Measurements from ENCODE around the gene PGGT1B.
A peak's percentile ranks its signal among the peaks of the same experiment; 100 is the strongest.

The PGGT1B gene

GRCh38 chr5:115262321-115263077 is at the start of gene PGGT1B:
Gene PGGT1B, minus strand, starts transcription at chr5:115262877. Its CDS starts 26 bp downstream, at chr5:115262851.
- H3K9ac ChIP-seq (ENCODE audit: low read length in 2 of 2), result peak within 1 kb of the TSS; percentile 78 to 88
- H3K4me3 ChIP-seq (ENCODE audit: low read length in 2 of 2), result peak within 1 kb of the TSS; percentile 86 to 93
- peaks cover 2% of the 10 kb centered on the region for H3K4me1 ChIP-seq (ENCODE audit: control insufficient read depth, insufficient read depth, low read length)
- peak within 1 kb of the TSS; percentile 76 for H3K27ac ChIP-seq (ENCODE audit: low read length)
- no peaks in the 10 kb centered on the region for H3K9me3 ChIP-seq (ENCODE audit: control insufficient read depth in 2 of 2, low read length in 2 of 2)
- H3K36me3 ChIP-seq (ENCODE audit: control insufficient read depth in 2 of 2, insufficient read depth in 2 of 2, low read length in 2 of 2), result no peaks in the 10 kb centered on the region
- H3K27me3 ChIP-seq (ENCODE audit: control insufficient read depth in 1 of 2, insufficient read depth in 2 of 2, low read length in 2 of 2), result no peaks in the 10 kb centered on the region

GRCh38 chr5:115309751-115310370 is 47.2 kb upstream of the PGGT1B start:
- Histone ChIP-seq H3K27ac (ENCODE audit: low read length) (no peak overlapping the region), H3K9ac (ENCODE audit: low read length in 2 of 2) (no peak overlapping the region), H3K4me3 (ENCODE audit: low read length in 2 of 2) (no peak overlapping the region), H3K4me1 (ENCODE audit: control insufficient read depth, insufficient read depth, low read length) (no peaks in the 10 kb centered on the region), H3K27me3 (ENCODE audit: control insufficient read depth in 1 of 2, insufficient read depth in 2 of 2, low read length in 2 of 2) (peaks cover 0 to 9% of the 10 kb centered on the region in 2 donors), H3K9me3 (ENCODE audit: control insufficient read depth in 2 of 2, low read length in 2 of 2) (no peaks in the 10 kb centered on the region), H3K36me3 (ENCODE audit: control insufficient read depth in 2 of 2, insufficient read depth in 2 of 2, low read length in 2 of 2) (no peaks in the 10 kb centered on the region)

GRCh38 chr5:115308815-115309214 is 46.1 kb upstream of the PGGT1B start:
- Histone ChIP-seq H3K4me3 (ENCODE audit: low read length in 2 of 2) (no peak overlapping the region), H3K9ac (ENCODE audit: low read length in 2 of 2) (no peak overlapping the region), H3K4me1 (ENCODE audit: control insufficient read depth, insufficient read depth, low read length) (no peaks in the 10 kb centered on the region), H3K27ac (ENCODE audit: low read length) (no peak overlapping the region), H3K9me3 (ENCODE audit: control insufficient read depth in 2 of 2, low read length in 2 of 2) (no peaks in the 10 kb centered on the region), H3K27me3 (ENCODE audit: control insufficient read depth in 1 of 2, insufficient read depth in 2 of 2, low read length in 2 of 2) (peaks cover 0 to 9% of the 10 kb centered on the region in 2 donors), H3K36me3 (ENCODE audit: control insufficient read depth in 2 of 2, insufficient read depth in 2 of 2, low read length in 2 of 2) (no peaks in the 10 kb centered on the region)

- no peaks in the 10 kb centered on the region for H3K4me1 ChIP-seq (ENCODE audit: control insufficient read depth, insufficient read depth, low read length)
- no peak overlapping the region for H3K9ac ChIP-seq (ENCODE audit: low read length in 2 of 2)
Measured at GRCh38 chr5:115306011-115306536, 43.4 kb upstream of the PGGT1B start.

GRCh38 chr5:115304496-115304895 is 41.8 kb upstream of the PGGT1B start:
- Histone ChIP-seq H3K27ac (ENCODE audit: low read length) (no peak overlapping the region), H3K27me3 (ENCODE audit: control insufficient read depth in 1 of 2, insufficient read depth in 2 of 2, low read length in 2 of 2) (peaks cover 0 to 9% of the 10 kb centered on the region in 2 donors), H3K9ac (ENCODE audit: low read length in 2 of 2) (no peak overlapping the region)

More at GRCh38 chr5:115306011-115306536, 43.4 kb upstream of the PGGT1B start:
- no peaks in the 10 kb centered on the region for H3K36me3 ChIP-seq (ENCODE audit: control insufficient read depth in 2 of 2, insufficient read depth in 2 of 2, low read length in 2 of 2)
- no peaks in the 10 kb centered on the region for H3K9me3 ChIP-seq (ENCODE audit: control insufficient read depth in 2 of 2, low read length in 2 of 2)
- no peak overlapping the region for H3K4me3 ChIP-seq (ENCODE audit: low read length in 2 of 2)
- peaks cover 0 to 9% of the 10 kb centered on the region in 2 donors for H3K27me3 ChIP-seq (ENCODE audit: control insufficient read depth in 1 of 2, insufficient read depth in 2 of 2, low read length in 2 of 2)
- no peak overlapping the region for H3K27ac ChIP-seq (ENCODE audit: low read length)

GRCh38 chr5:115298811-115299210 is 36.1 kb upstream of the PGGT1B start:
- Histone ChIP-seq H3K36me3 (ENCODE audit: control insufficient read depth in 2 of 2, insufficient read depth in 2 of 2, low read length in 2 of 2) (no peaks in the 10 kb centered on the region), H3K27ac (ENCODE audit: low read length) (no peak overlapping the region), H3K9me3 (ENCODE audit: control insufficient read depth in 2 of 2, low read length in 2 of 2) (no peaks in the 10 kb centered on the region), H3K27me3 (ENCODE audit: control insufficient read depth in 1 of 2, insufficient read depth in 2 of 2, low read length in 2 of 2) (no peaks in the 10 kb centered on the region), H3K4me1 (ENCODE audit: control insufficient read depth, insufficient read depth, low read length) (peaks cover 5% of the 10 kb centered on the region), H3K9ac (ENCODE audit: low read length in 2 of 2) (no peak overlapping the region), H3K4me3 (ENCODE audit: low read length in 2 of 2) (no peak overlapping the region)

More at GRCh38 chr5:115304496-115304895, 41.8 kb upstream of the PGGT1B start:
- Histone ChIP-seq H3K9me3 (ENCODE audit: control insufficient read depth in 2 of 2, low read length in 2 of 2) (no peaks in the 10 kb centered on the region), H3K36me3 (ENCODE audit: control insufficient read depth in 2 of 2, insufficient read depth in 2 of 2, low read length in 2 of 2) (no peaks in the 10 kb centered on the region), H3K4me3 (ENCODE audit: low read length in 2 of 2) (no peak overlapping the region), H3K4me1 (ENCODE audit: control insufficient read depth, insufficient read depth, low read length) (no peaks in the 10 kb centered on the region)

GRCh38 chr5:115297031-115297430 is 34.4 kb upstream of the PGGT1B start:
- Histone ChIP-seq H3K4me1 (ENCODE audit: control insufficient read depth, insufficient read depth, low read length) (peaks cover 5% of the 10 kb centered on the region), H3K27ac (ENCODE audit: low read length) (no peak overlapping the region), H3K4me3 (ENCODE audit: low read length in 2 of 2) (no peak overlapping the region), H3K27me3 (ENCODE audit: control insufficient read depth in 1 of 2, insufficient read depth in 2 of 2, low read length in 2 of 2) (no peaks in the 10 kb centered on the region), H3K36me3 (ENCODE audit: control insufficient read depth in 2 of 2, insufficient read depth in 2 of 2, low read length in 2 of 2) (no peaks in the 10 kb centered on the region), H3K9me3 (ENCODE audit: control insufficient read depth in 2 of 2, low read length in 2 of 2) (no peaks in the 10 kb centered on the region), H3K9ac (ENCODE audit: low read length in 2 of 2) (no peak overlapping the region)

- no peaks in the 10 kb centered on the region for H3K36me3 ChIP-seq (ENCODE audit: control insufficient read depth in 2 of 2, insufficient read depth in 2 of 2, low read length in 2 of 2)
- H3K4me3 ChIP-seq (ENCODE audit: low read length in 2 of 2), result peak within 1 kb of the TSS; percentile 60 to 85
- no peak within 1 kb of the TSS for H3K27ac ChIP-seq (ENCODE audit: low read length)
- no peaks in the 10 kb centered on the region for H3K27me3 ChIP-seq (ENCODE audit: control insufficient read depth in 1 of 2, insufficient read depth in 2 of 2, low read length in 2 of 2)
- H3K4me1 ChIP-seq (ENCODE audit: control insufficient read depth, insufficient read depth, low read length), result peaks cover 5% of the 10 kb centered on the region
- peak within 1 kb of the TSS; percentile 36 to 60 for H3K9ac ChIP-seq (ENCODE audit: low read length in 2 of 2)
- no peaks in the 10 kb centered on the region for H3K9me3 ChIP-seq (ENCODE audit: control insufficient read depth in 2 of 2, low read length in 2 of 2)
Measured at GRCh38 chr5:115296124-115297022, 33.7 kb upstream of the PGGT1B start, which contains the start of gene CCDC112. Gene CCDC112, minus strand, starts transcription at chr5:115296654. Its CDS starts 111 bp downstream, at chr5:115296543.

- H3K27me3 ChIP-seq (ENCODE audit: control insufficient read depth in 1 of 2, insufficient read depth in 2 of 2, low read length in 2 of 2), result no peaks in the 10 kb centered on the region
- H3K4me3 ChIP-seq (ENCODE audit: low read length in 2 of 2), result peak overlapping the region; percentile 60 to 85
- H3K27ac ChIP-seq (ENCODE audit: low read length), result no peak overlapping the region
- no peaks in the 10 kb centered on the region for H3K9me3 ChIP-seq (ENCODE audit: control insufficient read depth in 2 of 2, low read length in 2 of 2)
- peaks cover 5% of the 10 kb centered on the region for H3K4me1 ChIP-seq (ENCODE audit: control insufficient read depth, insufficient read depth, low read length)
- H3K36me3 ChIP-seq (ENCODE audit: control insufficient read depth in 2 of 2, insufficient read depth in 2 of 2, low read length in 2 of 2), result no peaks in the 10 kb centered on the region
- H3K9ac ChIP-seq (ENCODE audit: low read length in 2 of 2), result peak overlapping the region; percentile 36 to 60
Measured at GRCh38 chr5:115295777-115296123, 33.1 kb upstream of the PGGT1B start.

GRCh38 chr5:115291397-115291796 is 28.7 kb upstream of the PGGT1B start:
- H3K27ac ChIP-seq (ENCODE audit: low read length), result no peak overlapping the region
- no peak overlapping the region for H3K4me3 ChIP-seq (ENCODE audit: low read length in 2 of 2)
- no peaks in the 10 kb centered on the region for H3K36me3 ChIP-seq (ENCODE audit: control insufficient read depth in 2 of 2, insufficient read depth in 2 of 2, low read length in 2 of 2)
- H3K27me3 ChIP-seq (ENCODE audit: control insufficient read depth in 1 of 2, insufficient read depth in 2 of 2, low read length in 2 of 2), result no peaks in the 10 kb centered on the region
- no peaks in the 10 kb centered on the region for H3K9me3 ChIP-seq (ENCODE audit: control insufficient read depth in 2 of 2, low read length in 2 of 2)
- H3K9ac ChIP-seq (ENCODE audit: low read length in 2 of 2), result no peak overlapping the region
- peaks cover 5% of the 10 kb centered on the region for H3K4me1 ChIP-seq (ENCODE audit: control insufficient read depth, insufficient read depth, low read length)

Data from stomach smooth muscle (tissue), 2 donors.